GM12878 (cell line): ENCODE results near the gene JAML. TPM values are rescaled to one million over a fixed set of nuclear protein-coding genes. Genes with fewer than 3 reads are reported as not detected.

Experiments used
- ATF7 ChIP-seq: fragments of 450-650 bp; IDR thresholded peaks from 2 replicates; pipeline ENCODE4 v1.6.1; 2016; ENCODE audit warnings: low read depth, mild to moderate bottlenecking
- CBFB ChIP-seq: IDR thresholded peaks from 2 replicates; pipeline ENCODE4 v1.6.1; 2016; ENCODE audit warnings: antibody characterized with exemption, low read depth
- CHD2 ChIP-seq: IDR thresholded peaks from 2 replicates; pipeline ENCODE4 v1.6.1; 2011; ENCODE audit warnings: low read depth, low read length, improper control_type of control experiment, borderline replicate concordance
- DPF2 ChIP-seq: fragments of 450-650 bp; IDR thresholded peaks from 2 replicates; pipeline ENCODE4 v1.6.1; 2017; ENCODE audit warnings: mild to moderate bottlenecking
- EP300 ChIP-seq, 2 experiments: fragments of 150-350 bp in 1 of 2; IDR thresholded peaks; 2 replicates each; pipeline ENCODE4 v1.6.1; 2011 to 2012; ENCODE audit warnings: low read depth in 2 of 2, low read length in 2 of 2, borderline replicate concordance in 1 of 2, improper control_type of control experiment in 1 of 2, inconsistent platforms in 1 of 2; ENCODE audit not compliant: control insufficient read depth in 1 of 2
- ETV6 ChIP-seq, 2 experiments: fragments of 450-650 bp in 1 of 2; IDR thresholded peaks in 1 of 2; conservative IDR thresholded peaks in 1 of 2; 2 replicates each; pipeline ENCODE4 v1.6.1; 2014; ENCODE audit warnings: antibody characterized with exemption in 1 of 2, borderline replicate concordance in 1 of 2, low read depth in 1 of 2, mild to moderate bottlenecking in 1 of 2, moderate library complexity in 1 of 2
- FOS ChIP-seq: IDR thresholded peaks from 3 replicates; pipeline ENCODE4 v1.6.1; 2011; ENCODE audit warnings: borderline replicate concordance; ENCODE audit not compliant: insufficient read length; ENCODE audit errors: extremely low read depth
- FOXK2 ChIP-seq: fragments of 450-650 bp; IDR thresholded peaks from 2 replicates; pipeline ENCODE4 v1.6.1; 2017; ENCODE audit warnings: mild to moderate bottlenecking, moderate library complexity
- FOXM1 ChIP-seq: IDR thresholded peaks from 2 replicates; pipeline ENCODE4 v1.6.1; 2012; ENCODE audit warnings: low read depth, mild to moderate bottlenecking, inconsistent platforms, low read length, moderate library complexity
- IKZF1 ChIP-seq: fragments of 450-650 bp; conservative IDR thresholded peaks from 2 replicates; pipeline ENCODE4 v1.6.1; 2017; ENCODE audit warnings: antibody characterized with exemption, mild to moderate bottlenecking
- KDM1A ChIP-seq: fragments of 200-600 bp; sonication (generic); IDR thresholded peaks from 2 replicates; pipeline ENCODE4 v1.6.1; 2016; ENCODE audit warnings: borderline replicate concordance
- KLF5 ChIP-seq: fragments of 450-650 bp; IDR thresholded peaks from 2 replicates; pipeline ENCODE4 v1.6.1; 2014; ENCODE audit warnings: mild to moderate bottlenecking; ENCODE audit not compliant: partially characterized antibody
- PAX5 ChIP-seq: IDR thresholded peaks from 2 replicates; pipeline ENCODE4 v1.6.1; 2011; ENCODE audit warnings: low read depth, low read length, borderline replicate concordance
- PAX8 ChIP-seq: fragments of 450-650 bp; IDR thresholded peaks from 2 replicates; pipeline ENCODE4 v1.6.1; 2017; ENCODE audit warnings: mild to moderate bottlenecking, moderate library complexity
- RBBP5 ChIP-seq: fragments of 200-600 bp; sonication (generic); conservative IDR thresholded peaks from 2 replicates; pipeline ENCODE4 v1.6.1; 2016
- SIX5 ChIP-seq: IDR thresholded peaks from 2 replicates; pipeline ENCODE4 v1.6.1; 2011; ENCODE audit warnings: mild to moderate bottlenecking, low read depth, low read length, moderate library complexity; ENCODE audit not compliant: severe bottlenecking
- SMAD1 ChIP-seq: fragments of 450-650 bp; IDR thresholded peaks from 2 replicates; pipeline ENCODE4 v1.6.1; 2018; ENCODE audit warnings: mild to moderate bottlenecking, low read depth; ENCODE audit not compliant: partially characterized antibody
- SMC3 ChIP-seq: IDR thresholded peaks from 2 replicates; pipeline ENCODE4 v1.6.1; 2011; ENCODE audit warnings: low read length, improper control_type of control experiment, borderline replicate concordance
- STAT3 ChIP-seq: IDR thresholded peaks from 2 replicates; pipeline ENCODE4 v1.6.1; 2011; ENCODE audit warnings: low read depth, low read length, improper control_type of control experiment
- TBL1XR1 ChIP-seq: IDR thresholded peaks from 2 replicates; pipeline ENCODE4 v1.6.1; 2012; ENCODE audit warnings: low read depth, low read length, improper control_type of control experiment
- USF2 ChIP-seq: IDR thresholded peaks from 2 replicates; pipeline ENCODE4 v1.6.1; 2011; ENCODE audit warnings: low read depth, low read length, improper control_type of control experiment, borderline replicate concordance
- ZBED1 ChIP-seq: IDR thresholded peaks from 2 replicates; pipeline ENCODE4 v1.6.1; 2016; ENCODE audit warnings: borderline replicate concordance
- ZBTB40 ChIP-seq: fragments of 450-650 bp; IDR thresholded peaks from 2 replicates; pipeline ENCODE4 v1.6.1; 2016; ENCODE audit warnings: mild to moderate bottlenecking, moderate library complexity, borderline replicate concordance
- ZNF274 ChIP-seq: IDR thresholded peaks from one replicate; pipeline ENCODE4 v1.8.0; 2011; ENCODE audit not compliant: insufficient read length, insufficient read depth
- polyA plus RNA-seq, 11 experiments: library from polyadenylated mRNA; depleted of rRNA in 4 of 11; unstranded in 6 of 11; stranded (reverse) in 5 of 11; fragments of >200 nt; fragmentation: Nextera tagmentation in 4 of 11; fragmentation: Illumina TruSeq in 1 of 11; extraction: Ambion mirVana in 4 of 11; extraction: Trizol in 1 of 11; gene quantifications; 1 replicate in 1 of 11; 2 replicates in 10 of 11; pipeline versions ENCODE4 v1.2.1 to v1.2.3, GENCODE V29; 2011 to 2016; ENCODE audit warnings: inconsistent platforms in 2 of 11, missing spikeins in 2 of 11, low read depth in 1 of 11
- total RNA-seq, 4 experiments: library from RNA; depleted of rRNA in 3 of 4; stranded (reverse); fragments of >200 nt in 3 of 4; fragmentation: Illumina TruSeq in 1 of 4; extraction: Trizol in 1 of 4; gene quantifications; 2 replicates each; pipeline versions ENCODE4 v1.2.1 to v1.2.3, GENCODE V29; 2013 to 2021
- TF ChIP-seq, protein P1 (sequence below): IDR thresholded peaks from 2 replicates; pipeline ENCODE4 v1.6.1; 2012; ENCODE audit warnings: low read depth, low read length, improper control_type of control experiment
- TF ChIP-seq, protein P2 (sequence below): IDR thresholded peaks from 2 replicates; pipeline ENCODE4 v1.6.1; 2012; ENCODE audit warnings: low read depth, low read length, improper control_type of control experiment

Gene JAML
- total and polyA plus RNA-seq, 10 of the 15 experiments (the other 5 are each of a cell fraction or from before 2014, with no cell fraction given): 0.60 to 8.1 (median 3.5) TPM

- TF ChIP-seq ETV6 (conservative IDR thresholded peaks at IDR 0.05 in 1 of 2, IDR thresholded peaks at IDR 0.05 in 1 of 2; ENCODE audit: borderline replicate concordance in 1 of 2, low read depth in 1 of 2) (no peak), FOS (no peak), ZNF274 (no peak), DPF2 (peak; percentile 97), ZBED1 (no peak), FOXK2 (no peak), PAX5 (peak; percentile 57; the same call in 1 of the 2 replicates), SIX5 (no peak), FOXM1 (peak; percentile 87; the same call in 1 of the 2 replicates), ZBTB40 (no peak), KLF5 (no peak), STAT3 (no peak), IKZF1 (peak; percentile 99), TBL1XR1 (peak; percentile 72; the same call in 1 of the 2 replicates), RBBP5 (no peak), SMAD1 (no peak), KDM1A (no peak), PAX8 (no peak), USF2 (no peak), EP300 (IDR thresholded peaks at IDR 0.05; ENCODE audit: borderline replicate concordance in 1 of 2, control insufficient read depth in 1 of 2, low read depth in 2 of 2, low read length in 2 of 2) (peak; percentile 84 to 94; a peak in 3 of 4 replicates), ATF7 (peak; percentile 73), CBFB (peak; percentile 82), SMC3 (no peak), CHD2 (no peak)
- TF ChIP-seq, protein P1, sequence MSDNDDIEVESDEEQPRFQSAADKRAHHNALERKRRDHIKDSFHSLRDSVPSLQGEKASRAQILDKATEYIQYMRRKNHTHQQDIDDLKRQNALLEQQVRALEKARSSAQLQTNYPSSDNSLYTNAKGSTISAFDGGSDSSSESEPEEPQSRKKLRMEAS: no peak
- TF ChIP-seq, protein P2, sequence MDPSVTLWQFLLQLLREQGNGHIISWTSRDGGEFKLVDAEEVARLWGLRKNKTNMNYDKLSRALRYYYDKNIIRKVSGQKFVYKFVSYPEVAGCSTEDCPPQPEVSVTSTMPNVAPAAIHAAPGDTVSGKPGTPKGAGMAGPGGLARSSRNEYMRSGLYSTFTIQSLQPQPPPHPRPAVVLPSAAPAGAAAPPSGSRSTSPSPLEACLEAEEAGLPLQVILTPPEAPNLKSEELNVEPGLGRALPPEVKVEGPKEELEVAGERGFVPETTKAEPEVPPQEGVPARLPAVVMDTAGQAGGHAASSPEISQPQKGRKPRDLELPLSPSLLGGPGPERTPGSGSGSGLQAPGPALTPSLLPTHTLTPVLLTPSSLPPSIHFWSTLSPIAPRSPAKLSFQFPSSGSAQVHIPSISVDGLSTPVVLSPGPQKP: no peak
These were observed 10.4 kb downstream of the JAML start (continued) for GRCh38 chr11:118214210-118214914.
